ENCODE results near the gene KIAA1191. TPM values are rescaled to one million over a fixed set of nuclear protein-coding genes. Genes with fewer than 3 reads are reported as not detected.

KIAA1191 gene
- total RNA-seq, 1 experiment from 2014 or later, result 57.5 TPM

DNA sequence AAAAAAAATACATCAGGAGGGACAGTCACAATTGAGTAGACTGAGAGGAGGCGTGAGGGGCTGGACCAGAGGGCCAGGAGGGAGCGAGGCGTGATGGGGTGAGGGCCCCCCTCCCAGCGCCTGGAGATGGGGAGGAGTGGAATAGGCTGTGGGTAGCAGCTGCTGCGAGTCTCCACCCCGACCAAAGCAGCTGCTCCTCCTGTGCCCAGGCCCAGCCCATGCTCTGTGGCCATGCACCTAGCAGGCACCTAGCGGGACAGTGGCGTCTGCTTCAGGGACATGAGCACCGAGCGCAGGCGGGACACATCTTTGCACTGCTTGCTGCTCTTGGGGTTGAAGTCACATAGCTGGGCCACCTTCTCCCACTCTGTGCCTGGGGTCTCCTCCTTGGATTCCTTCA, 31.0 kb upstream of the KIAA1191 start:
- peaks cover under 1% of the 10 kb centered on the region; the same call in 1 of the 2 replicates for H3K36me3 ChIP-seq (ENCODE audit: insufficient read depth, low read length)
- H4K20me1 ChIP-seq (ENCODE audit: insufficient read depth, low read depth, low read length), result no peaks in the 10 kb centered on the region
- DNase-seq, result no peak
- H2AFZ ChIP-seq (ENCODE audit: low read length), result no peak overlapping the region
- H3K9ac ChIP-seq (ENCODE audit: low read length), result no peak overlapping the region
- no peak overlapping the region for H3K27ac ChIP-seq (ENCODE audit: low read length)
- H3K79me2 ChIP-seq (ENCODE audit: low read length), result peaks cover 32% of the 10 kb centered on the region
- no peaks in the 10 kb centered on the region for H3K9me3 ChIP-seq (ENCODE audit: low read length)
- H3K4me2 ChIP-seq (ENCODE audit: low read depth, low read length, poor library complexity, severe bottlenecking), result no peak overlapping the region
- H3K4me1 ChIP-seq (ENCODE audit: low read length), result peaks cover 10% of the 10 kb centered on the region
- H3K9me2 ChIP-seq (replicated peaks; ENCODE audit: insufficient read depth, low read length), result no peaks in the 10 kb centered on the region
- no peak overlapping the region for H3K4me3 ChIP-seq (ENCODE audit: low read length)
- no peaks in the 10 kb centered on the region for H3K27me3 ChIP-seq (ENCODE audit: low read length)

DNA sequence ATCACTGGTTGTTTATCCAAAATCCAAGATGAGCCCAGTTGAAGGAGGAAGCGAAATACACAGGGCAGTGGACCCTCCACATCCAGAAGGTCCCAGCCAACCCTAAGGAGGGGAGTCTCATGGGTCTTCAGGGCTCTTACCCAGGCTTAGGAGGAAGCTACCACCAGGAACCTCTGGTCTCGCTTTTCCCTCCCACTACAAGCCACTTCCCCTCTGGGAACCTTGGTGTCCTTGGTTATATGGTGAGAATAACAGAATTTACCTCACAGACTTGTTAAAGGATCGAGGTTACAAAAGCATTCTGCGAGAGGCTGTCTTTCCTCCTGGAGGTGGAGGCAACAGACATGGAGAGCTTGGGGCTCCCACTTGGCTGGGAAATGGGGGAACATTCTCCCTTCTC, 30.4 kb upstream of the KIAA1191 start:
- no peak overlapping the region for H2AFZ ChIP-seq (ENCODE audit: low read length)
- no peaks in the 10 kb centered on the region for H3K9me3 ChIP-seq (ENCODE audit: low read length)
- no peaks in the 10 kb centered on the region for H3K27me3 ChIP-seq (ENCODE audit: low read length)
- no peak overlapping the region for H3K9ac ChIP-seq (ENCODE audit: low read length)
- H3K9me2 ChIP-seq (replicated peaks; ENCODE audit: insufficient read depth, low read length), result no peaks in the 10 kb centered on the region
- peaks cover 5% of the 10 kb centered on the region for H4K20me1 ChIP-seq (ENCODE audit: insufficient read depth, low read depth, low read length)
- peaks cover 38% of the 10 kb centered on the region for H3K79me2 ChIP-seq (ENCODE audit: low read length)
- H3K4me2 ChIP-seq (ENCODE audit: low read depth, low read length, poor library complexity, severe bottlenecking), result no peak overlapping the region
- no peak overlapping the region for H3K4me3 ChIP-seq (ENCODE audit: low read length)
- peaks cover 6% of the 10 kb centered on the region; the same call in 1 of the 2 replicates for H3K36me3 ChIP-seq (ENCODE audit: insufficient read depth, low read length)
- no peak for DNase-seq
- peaks cover 15% of the 10 kb centered on the region for H3K4me1 ChIP-seq (ENCODE audit: low read length)
- no peak overlapping the region for H3K27ac ChIP-seq (ENCODE audit: low read length)

GRCh38 chr5:176391479-176391878, 29.9 kb upstream of the KIAA1191 start:
- H2AFZ ChIP-seq (ENCODE audit: low read length), result no peak overlapping the region
- H3K9ac ChIP-seq (ENCODE audit: low read length), result no peak overlapping the region
- H3K36me3 ChIP-seq (ENCODE audit: insufficient read depth, low read length), result peaks cover 11% of the 10 kb centered on the region
- no peaks in the 10 kb centered on the region for H3K9me3 ChIP-seq (ENCODE audit: low read length)
- no peaks in the 10 kb centered on the region for H3K9me2 ChIP-seq (replicated peaks; ENCODE audit: insufficient read depth, low read length)
- peaks cover 10% of the 10 kb centered on the region for H4K20me1 ChIP-seq (ENCODE audit: insufficient read depth, low read depth, low read length)
- H3K4me2 ChIP-seq (ENCODE audit: low read depth, low read length, poor library complexity, severe bottlenecking), result no peak overlapping the region
- peaks cover 20% of the 10 kb centered on the region for H3K4me1 ChIP-seq (ENCODE audit: low read length)
- H3K79me2 ChIP-seq (ENCODE audit: low read length), result peaks cover 43% of the 10 kb centered on the region
- no peak for DNase-seq
- H3K4me3 ChIP-seq (ENCODE audit: low read length), result no peak overlapping the region
- H3K27me3 ChIP-seq (ENCODE audit: low read length), result no peaks in the 10 kb centered on the region
- H3K27ac ChIP-seq (ENCODE audit: low read length), result no peak overlapping the region

GRCh38 chr5:176389135-176390123, 27.9 kb upstream of the KIAA1191 start:
- Histone ChIP-seq H2AFZ (ENCODE audit: low read length) (peak overlapping the region; percentile 33; the same call in 1 of the 2 replicates), H3K9ac (ENCODE audit: low read length) (peak overlapping the region; percentile 89), H3K9me2 (replicated peaks; ENCODE audit: insufficient read depth, low read length) (no peaks in the 10 kb centered on the region), H3K9me3 (ENCODE audit: low read length) (no peaks in the 10 kb centered on the region), H3K4me2 (ENCODE audit: low read depth, low read length, poor library complexity, severe bottlenecking) (peak overlapping the region; percentile 90), H3K4me1 (ENCODE audit: low read length) (peaks cover 25% of the 10 kb centered on the region), H3K27ac (ENCODE audit: low read length) (peak overlapping the region; percentile 80), H3K79me2 (ENCODE audit: low read length) (peaks cover 59% of the 10 kb centered on the region), H3K27me3 (ENCODE audit: low read length) (no peaks in the 10 kb centered on the region), H4K20me1 (ENCODE audit: insufficient read depth, low read depth, low read length) (peaks cover 26% of the 10 kb centered on the region), H3K36me3 (ENCODE audit: insufficient read depth, low read length) (peaks cover 31% of the 10 kb centered on the region), H3K4me3 (ENCODE audit: low read length) (peak overlapping the region; percentile 88)
- DNase-seq, result no peak

DNA sequence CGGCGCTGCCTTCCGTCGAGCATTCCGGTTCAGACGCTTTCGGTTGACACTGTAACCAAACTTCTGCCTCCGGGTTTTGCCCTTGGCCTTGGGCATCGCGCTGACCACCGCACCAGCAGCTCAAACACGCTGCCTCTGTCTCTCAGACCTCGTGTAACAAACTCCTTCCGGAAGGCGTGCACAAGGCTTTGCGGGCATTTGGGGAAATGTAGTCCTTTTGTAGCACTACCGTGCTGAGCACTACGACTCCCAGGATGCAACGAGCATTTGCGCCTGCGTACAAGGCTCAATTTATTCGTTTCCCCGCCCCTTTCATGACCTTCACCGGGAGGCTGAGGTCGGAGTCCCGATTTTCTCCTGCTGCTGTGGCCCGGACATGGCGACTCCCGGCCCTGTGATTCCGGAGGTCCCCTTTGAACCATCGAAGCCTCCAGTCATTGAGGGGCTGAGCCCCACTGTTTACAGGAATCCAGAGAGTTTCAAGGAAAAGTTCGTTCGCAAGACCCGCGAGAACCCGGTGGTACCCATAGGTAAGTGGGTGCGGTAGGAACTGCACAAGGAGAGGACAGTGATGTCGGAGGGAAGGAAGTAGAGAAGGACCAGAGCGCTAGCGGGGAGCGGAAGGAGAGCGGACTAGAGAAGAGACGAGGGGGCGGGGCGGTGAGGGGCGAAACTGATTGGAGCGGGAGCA, 27.0 kb upstream of the KIAA1191 start, which contains the start of the genes HIGD2A and NOP16:
TSS of gene HIGD2A (plus strand) at position 308 of the 691 bp plus-strand sequence. CDS start at position 377, 69 bp downstream.
TSS of gene NOP16 (minus strand) at position 155 of the 691 bp plus-strand sequence. CDS start at position 96, 59 bp downstream.
- H4K20me1 ChIP-seq (ENCODE audit: insufficient read depth, low read depth, low read length), result peaks cover 26% of the 10 kb centered on the region
- DNase-seq, result peak; percentile 100
- peak within 1 kb of the TSS; percentile 90 for H3K4me2 ChIP-seq (ENCODE audit: low read depth, low read length, poor library complexity, severe bottlenecking)
- peak within 1 kb of the TSS; percentile 92 for H3K27ac ChIP-seq (ENCODE audit: low read length)
- peak within 1 kb of the TSS; percentile 92 for H3K9ac ChIP-seq (ENCODE audit: low read length)
- peaks cover 25% of the 10 kb centered on the region for H3K4me1 ChIP-seq (ENCODE audit: low read length)
- H3K9me3 ChIP-seq (ENCODE audit: low read length), result no peaks in the 10 kb centered on the region
- peak within 1 kb of the TSS; percentile 88 for H3K4me3 ChIP-seq (ENCODE audit: low read length)
- H3K36me3 ChIP-seq (ENCODE audit: insufficient read depth, low read length), result peaks cover 40% of the 10 kb centered on the region
- H3K79me2 ChIP-seq (ENCODE audit: low read length), result peaks cover 59% of the 10 kb centered on the region
- H2AFZ ChIP-seq (ENCODE audit: low read length), result peak within 1 kb of the TSS; percentile 89; the same call in 1 of the 2 replicates
- H3K27me3 ChIP-seq (ENCODE audit: low read length), result no peaks in the 10 kb centered on the region
- H3K9me2 ChIP-seq (replicated peaks; ENCODE audit: insufficient read depth, low read length), result no peaks in the 10 kb centered on the region

GRCh38 chr5:176388003-176388443, 26.5 kb upstream of the KIAA1191 start:
- peaks cover 44% of the 10 kb centered on the region for H3K36me3 ChIP-seq (ENCODE audit: insufficient read depth, low read length)
- H3K27ac ChIP-seq (ENCODE audit: low read length), result peak overlapping the region; percentile 74
- peaks cover 59% of the 10 kb centered on the region for H3K79me2 ChIP-seq (ENCODE audit: low read length)
- peak overlapping the region; percentile 86 for H3K4me2 ChIP-seq (ENCODE audit: low read depth, low read length, poor library complexity, severe bottlenecking)
- no peaks in the 10 kb centered on the region for H3K9me3 ChIP-seq (ENCODE audit: low read length)
- H3K9ac ChIP-seq (ENCODE audit: low read length), result peak overlapping the region; percentile 92
- no peak overlapping the region for H2AFZ ChIP-seq (ENCODE audit: low read length)
- no peaks in the 10 kb centered on the region for H3K27me3 ChIP-seq (ENCODE audit: low read length)
- DNase-seq, result peak; percentile 80
- H3K4me3 ChIP-seq (ENCODE audit: low read length), result peak overlapping the region; percentile 88
- H3K4me1 ChIP-seq (ENCODE audit: low read length), result peaks cover 25% of the 10 kb centered on the region
- peaks cover 26% of the 10 kb centered on the region for H4K20me1 ChIP-seq (ENCODE audit: insufficient read depth, low read depth, low read length)
- H3K9me2 ChIP-seq (replicated peaks; ENCODE audit: insufficient read depth, low read length), result no peaks in the 10 kb centered on the region

DNA sequence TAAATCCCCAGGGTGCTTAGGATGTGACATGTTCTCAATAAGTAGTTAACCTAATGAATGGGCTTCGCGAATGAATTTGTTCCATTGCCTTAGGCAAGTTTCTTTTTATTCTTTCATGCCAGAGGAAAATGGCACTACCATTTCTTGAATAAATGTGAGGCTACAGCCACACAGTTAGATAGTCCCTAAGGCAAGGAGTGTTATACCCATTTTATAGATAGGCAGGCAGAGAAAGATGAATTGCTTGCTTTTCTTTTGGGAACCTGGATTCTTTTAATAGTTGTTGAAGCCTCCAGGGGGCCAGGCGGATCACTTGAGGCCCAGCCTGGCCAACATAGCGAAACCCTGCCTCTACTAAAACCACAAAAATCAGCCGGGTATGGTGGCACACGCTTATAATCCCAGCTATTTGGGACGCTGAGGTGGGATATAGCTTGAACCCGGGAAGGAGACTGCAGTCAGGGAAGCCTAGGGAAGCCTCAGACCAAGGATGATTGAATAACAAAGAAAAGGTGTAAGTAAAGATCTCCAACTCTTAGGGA, 25.9 kb upstream of the KIAA1191 start:
- Histone ChIP-seq H3K27me3 (ENCODE audit: low read length) (no peaks in the 10 kb centered on the region), H3K79me2 (ENCODE audit: low read length) (peaks cover 59% of the 10 kb centered on the region), H3K9me3 (ENCODE audit: low read length) (no peaks in the 10 kb centered on the region), H3K4me2 (ENCODE audit: low read depth, low read length, poor library complexity, severe bottlenecking) (peak overlapping the region; percentile 86), H3K4me3 (ENCODE audit: low read length) (peak overlapping the region; percentile 88), H3K4me1 (ENCODE audit: low read length) (peaks cover 25% of the 10 kb centered on the region), H2AFZ (ENCODE audit: low read length) (no peak overlapping the region), H3K36me3 (ENCODE audit: insufficient read depth, low read length) (peaks cover 44% of the 10 kb centered on the region), H3K9me2 (replicated peaks; ENCODE audit: insufficient read depth, low read length) (no peaks in the 10 kb centered on the region), H3K27ac (ENCODE audit: low read length) (peak overlapping the region; percentile 74), H4K20me1 (ENCODE audit: insufficient read depth, low read depth, low read length) (peaks cover 26% of the 10 kb centered on the region), H3K9ac (ENCODE audit: low read length) (peak overlapping the region; percentile 92)
- DNase-seq, result no peak
